IMR-90 (cell line): ENCODE results near the gene TEX44. TPM values are rescaled to one million over a fixed set of nuclear protein-coding genes. Genes with fewer than 3 reads are reported as not detected.
A peak's percentile ranks its signal among the peaks of the same experiment; 100 is the strongest.

ENCODE experiments used
- ATAC-seq: fragments of 200-7000 bp; cut with Tn5 transposase; 2 replicates; pipeline ENCODE4 v1.9.1; 2020; ENCODE audit warnings: low read depth, mild to moderate bottlenecking, moderate library complexity
- BruUV-seq: library from RNA; stranded (reverse); fragments of 400-500 nt; replicated peaks from 2 replicates; lab custom pipeline; 2021; lab: Mats Ljungman, UMichigan
- CTCF ChIA-PET: fragments of 300-600 bp; formaldehyde crosslinking; extraction: SDS; loops from one replicate; lab custom pipeline; 2021; ENCODE audit warnings: antibody characterized with exemption; lab: Yijun Ruan, JAX
- POLR2A ChIA-PET: fragments of 300-600 bp; sonication (Branson Sonifier 250); formaldehyde crosslinking; loops from one replicate; lab custom pipeline; 2022; ENCODE audit warnings: antibody characterized with exemption; ENCODE audit not compliant: unreplicated experiment; lab: Charles Lee
- DNase-seq: peaks from one replicate; pipeline ENCODE4 v3.0.0; 2013
- H2AFZ ChIP-seq: replicated peaks from 2 replicates; pipeline ENCODE3; 2013; ENCODE audit warnings: low read length, mild to moderate bottlenecking; ENCODE audit not compliant: poor library complexity
- H2AK5ac ChIP-seq: 2 replicates; pipeline ENCODE4 v1.6.1; 2013; ENCODE audit warnings: low read depth, low read length, inconsistent platforms
- H2AK9ac ChIP-seq: replicated peaks from 2 replicates; pipeline ENCODE3; 2013; ENCODE audit warnings: mild to moderate bottlenecking, low read depth, low read length, moderate library complexity; ENCODE audit not compliant: poor library complexity
- H2BK120ac ChIP-seq: 2 replicates; pipeline ENCODE4 v1.6.1; 2013; ENCODE audit warnings: low read depth, low read length, inconsistent platforms
- H2BK15ac ChIP-seq: 3 replicates; pipeline ENCODE4 v1.6.1; 2013; ENCODE audit warnings: low read depth, low read length, inconsistent platforms
- H2BK20ac ChIP-seq: 2 replicates; pipeline ENCODE4 v1.6.1; 2013; ENCODE audit warnings: low read depth, mild to moderate bottlenecking, inconsistent platforms, low read length, moderate library complexity
- H2BK5ac ChIP-seq: 2 replicates; pipeline ENCODE4 v1.6.1; 2013; ENCODE audit warnings: mild to moderate bottlenecking, low read depth, low read length, inconsistent platforms; ENCODE audit not compliant: poor library complexity, severe bottlenecking
- H3K14ac ChIP-seq: replicated peaks from 2 replicates; pipeline ENCODE4 v1.6.1; 2013; ENCODE audit warnings: low read depth, low read length, inconsistent platforms
- H3K18ac ChIP-seq: 2 replicates; pipeline ENCODE4 v1.6.1; 2013; ENCODE audit warnings: low read depth, low read length, control low read depth
- H3K23ac ChIP-seq: 2 replicates; pipeline ENCODE4 v1.6.1; 2013; ENCODE audit warnings: low read depth, low read length, inconsistent platforms
- H3K27ac ChIP-seq: 2 replicates; pipeline ENCODE4 v1.5.1; 2013; ENCODE audit warnings: mild to moderate bottlenecking, control low read depth, low read length; ENCODE audit not compliant: insufficient read depth
- H3K27me3 ChIP-seq: 2 replicates; pipeline ENCODE4 v1.6.1; 2013; ENCODE audit warnings: low read length; ENCODE audit not compliant: control insufficient read depth, insufficient read depth
- H3K36me3 ChIP-seq: 2 replicates; pipeline ENCODE4 v1.6.1; 2013; ENCODE audit warnings: low read length, mixed read lengths; ENCODE audit not compliant: control insufficient read depth, insufficient read depth
- H3K4ac ChIP-seq: 2 replicates; pipeline ENCODE4 v1.6.1; 2013; ENCODE audit warnings: low read depth, low read length, inconsistent platforms
- H3K4me1 ChIP-seq: 2 replicates; pipeline ENCODE4 v1.6.1; 2013; ENCODE audit warnings: low read length, mixed read lengths; ENCODE audit not compliant: control insufficient read depth, insufficient read depth
- H3K4me2 ChIP-seq: 2 replicates; pipeline ENCODE4 v1.6.1; 2013; ENCODE audit warnings: low read depth, mild to moderate bottlenecking, control low read depth, low read length, moderate library complexity
- H3K4me3 ChIP-seq: 2 replicates; pipeline ENCODE4 v1.5.1; 2013; ENCODE audit warnings: low read depth, mild to moderate bottlenecking, control low read depth, low read length, moderate library complexity; ENCODE audit not compliant: insufficient read depth
- H3K56ac ChIP-seq: 2 replicates; pipeline ENCODE4 v1.6.1; 2013; ENCODE audit warnings: low read length, inconsistent platforms; ENCODE audit not compliant: insufficient read depth; ENCODE audit errors: extremely low read depth
- H3K79me1 ChIP-seq, 2 experiments: 2 replicates each; pipeline ENCODE4 v1.6.1; 2013; ENCODE audit warnings: low read length in 2 of 2, inconsistent platforms in 1 of 2, low read depth in 1 of 2
- H3K9ac ChIP-seq: 2 replicates; pipeline ENCODE4 v1.6.1; 2013; ENCODE audit warnings: low read depth, low read length, control low read depth
- H3K9me1 ChIP-seq: 2 replicates; pipeline ENCODE4 v1.6.1; 2013; ENCODE audit warnings: low read length, inconsistent platforms; ENCODE audit not compliant: insufficient read depth
- H3K9me3 ChIP-seq: 2 replicates; pipeline ENCODE4 v1.6.1; 2013; ENCODE audit warnings: low read length; ENCODE audit not compliant: control insufficient read depth, insufficient read depth
- H4K20me1 ChIP-seq: 2 replicates; pipeline ENCODE4 v1.6.1; 2013; ENCODE audit warnings: low read length, inconsistent platforms; ENCODE audit not compliant: insufficient read depth
- H4K5ac ChIP-seq: 2 replicates; pipeline ENCODE4 v1.6.1; 2013; ENCODE audit warnings: mild to moderate bottlenecking, low read depth, low read length, control low read depth
- H4K8ac ChIP-seq, 2 experiments: 2 replicates each; pipeline ENCODE4 v1.6.1; 2013; ENCODE audit warnings: low read depth in 2 of 2, low read length in 2 of 2, control low read depth in 1 of 2, inconsistent platforms in 1 of 2
- H4K91ac ChIP-seq: 2 replicates; pipeline ENCODE4 v1.6.1; 2013; ENCODE audit warnings: low read depth, low read length, inconsistent platforms; ENCODE audit not compliant: insufficient read depth
- RCOR1 ChIP-seq: IDR thresholded peaks from 2 replicates; pipeline ENCODE4 v1.6.1; 2012; ENCODE audit warnings: mild to moderate bottlenecking, low read length, improper control_type of control experiment; ENCODE audit not compliant: insufficient replicate concordance
- USF2 ChIP-seq: fragments of 150-350 bp; IDR thresholded peaks from 2 replicates; pipeline ENCODE4 v1.6.1; 2017; ENCODE audit warnings: mild to moderate bottlenecking, antibody characterized with exemption, low read length, low read depth
- WGBS, 2 experiments: methylation state at CpG; one replicate each; pipeline versions ENCODE4 v1.1.5 to v1.1.7; 2013; ENCODE audit warnings: missing lambda C conversion rate in 2 of 2; ENCODE audit not compliant: insufficient read length in 1 of 2; ENCODE audit errors: extremely low coverage in 2 of 2; 5-methylcytosine and 5-hydroxymethylcytosine counted together
- dilution Hi-C: fragments of 300-500 bp; cut with HindIII; formaldehyde crosslinking; loops from one replicate; pipeline ENCODE4 v1.14.3; 2018; ENCODE audit warnings: low sequenced_read_pairs; ENCODE audit not compliant: unreplicated experiment
- in situ Hi-C: fragments of 300-500 bp; cut with MboI; formaldehyde crosslinking; loops from 3 replicates; pipeline ENCODE4 v1.14.3; 2019; ENCODE audit warnings: low sequenced_read_pairs, inconsistent platforms, mixed read lengths
- intact Hi-C: fragments of 100-400 bp; cut with micrococcal nuclease; formaldehyde crosslinking; loops from 2 replicates; pipeline ENCODE4 v1.10.0; 2022
- polyA plus RNA-seq, 3 experiments: library from polyadenylated mRNA; depleted of rRNA; stranded (reverse); fragments of >200 nt; gene quantifications; 2 replicates each; pipeline ENCODE4 v1.2.3, GENCODE V29; 2012; ENCODE audit warnings: low replicate concordance in 1 of 3
- total RNA-seq: library from RNA; depleted of rRNA; stranded (reverse); fragments of >200 nt; gene quantifications from 2 replicates; pipeline ENCODE4 v1.2.3, GENCODE V29; 2012

The TEX44 gene
- total and polyA plus RNA-seq, 2 of the 4 experiments (the other 2 are of a cell fraction) = not detected

GRCh38 chr2:231612109-231612455 lies 19.4 kb downstream of the TEX44 start:
- H3K4me2 ChIP-seq = no peak overlapping the region; the same call in 1 of the 2 replicates
- no peaks in the 10 kb centered on the region for H3K27me3 ChIP-seq
- H3K23ac ChIP-seq = peak overlapping the region; percentile 84; the same call in 1 of the 2 replicates
- peak; percentile 81 for DNase-seq
- ChIA-PET CTCF (interaction anchor here (0.6 to 2.7 kb wide), 11 partner anchors 11 to 123 kb away, joined by 3 to 14 read pairs (median 5); no protein-coding TSS in a partner anchor), POLR2A (interaction anchor here (0.8 kb wide), 1 partner anchor 63 kb away, joined by 3 read pairs; no protein-coding TSS in a partner anchor)
- ATAC-seq = peak; percentile 41
- peak overlapping the region; percentile 95 for H2AFZ ChIP-seq
- 70% methylated on average over 2 of the region's 10 CpGs; no CpG with 5 or more reads in 1 of the 2 experiments for WGBS, 2 experiments
- H3K18ac ChIP-seq = peak overlapping the region; percentile 68; the same call in 1 of the 2 replicates
- H2BK20ac ChIP-seq = peak overlapping the region; percentile 69
- TF ChIP-seq RCOR1 (peak; percentile 6), USF2 (no peak)
- H3K9me1 ChIP-seq = peaks cover 8% of the 10 kb centered on the region; the same call in 1 of the 2 replicates
- H2AK9ac ChIP-seq = peak overlapping the region; percentile 94
- peak overlapping the region; percentile 20; the same call in 1 of the 2 replicates for H3K56ac ChIP-seq
- peak overlapping the region; percentile 46 for H3K27ac ChIP-seq
- H3K36me3 ChIP-seq = no peaks in the 10 kb centered on the region
- H2BK5ac ChIP-seq = peak overlapping the region; percentile 82
- peak overlapping the region; percentile 54; the same call in 2 of the 3 replicates for H2BK15ac ChIP-seq
- peak overlapping the region; percentile 75 for H2AK5ac ChIP-seq
- H4K20me1 ChIP-seq = no peaks in the 10 kb centered on the region
- H4K5ac ChIP-seq = peak overlapping the region; percentile 2
- H3K4me3 ChIP-seq = no peak overlapping the region
- H4K8ac ChIP-seq = peak overlapping the region; percentile 67 to 91
- dilution Hi-C loops (no loop called here), intact Hi-C loops (loop anchor here (1.0 to 2.0 kb wide), 4 partner anchors 55 to 169 kb away; partner anchors contain the start of gene PDE6D), in situ Hi-C loops (loop anchor here (5.0 kb wide), 3 partner anchors 60 to 170 kb away; partner anchors contain the start of gene PDE6D)
- H4K91ac ChIP-seq = peak overlapping the region; percentile 71
- no peaks in the 10 kb centered on the region; a peak in 1 of 4 replicates for H3K79me1 ChIP-seq
- peaks cover 23% of the 10 kb centered on the region for H3K4me1 ChIP-seq
- H3K9me3 ChIP-seq = no peaks in the 10 kb centered on the region
- H2BK120ac ChIP-seq = peak overlapping the region; percentile 97
- peak overlapping the region; percentile 93 for H3K4ac ChIP-seq
- no peak overlapping the region for H3K9ac ChIP-seq
- no TSS peak for BruUV-seq
- peak overlapping the region; percentile 82 for H3K14ac ChIP-seq
